CD4-positive, alpha-beta T cell treated with Interleukin-4 for 4 hours (primary cell): ENCODE measurements around the gene DFFB.

Source experiments
- DNase-seq: peaks from one replicate; pipeline ENCODE4 v3.0.0-alpha.2; 2020

DFFB gene

GRCh38 chr1:3879099-3879498 is 21.8 kb downstream of the DFFB start:
- no peak for DNase-seq

GRCh38 chr1:3879787-3880428 is 22.6 kb downstream of the DFFB start:
- no peak for DNase-seq

- no peak for DNase-seq
These were observed 23.3 kb downstream of the DFFB start for GRCh38 chr1:3880429-3881192.

DNA sequence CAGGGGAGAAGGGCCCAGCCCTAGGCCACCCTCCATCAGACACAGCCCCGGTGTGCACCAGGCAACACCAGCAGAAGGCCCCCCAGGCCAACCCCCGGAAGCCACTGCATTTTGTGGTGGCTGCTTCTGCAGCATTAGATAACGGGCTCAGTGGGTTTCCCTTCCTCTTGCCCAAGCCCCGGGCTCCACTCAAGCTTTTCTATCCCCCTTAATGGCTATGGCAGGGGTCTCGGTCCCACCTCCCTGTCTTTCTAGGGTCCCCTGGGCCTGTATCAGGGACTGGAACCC is 23.9 kb downstream of the DFFB start:
- no peak for DNase-seq

GRCh38 chr1:3883194-3883925 is 26.1 kb downstream of the DFFB start:
- peak; percentile 32 for DNase-seq

- no peak for DNase-seq
These were observed 27.7 kb downstream of the DFFB start for GRCh38 chr1:3884966-3885365.

DNA sequence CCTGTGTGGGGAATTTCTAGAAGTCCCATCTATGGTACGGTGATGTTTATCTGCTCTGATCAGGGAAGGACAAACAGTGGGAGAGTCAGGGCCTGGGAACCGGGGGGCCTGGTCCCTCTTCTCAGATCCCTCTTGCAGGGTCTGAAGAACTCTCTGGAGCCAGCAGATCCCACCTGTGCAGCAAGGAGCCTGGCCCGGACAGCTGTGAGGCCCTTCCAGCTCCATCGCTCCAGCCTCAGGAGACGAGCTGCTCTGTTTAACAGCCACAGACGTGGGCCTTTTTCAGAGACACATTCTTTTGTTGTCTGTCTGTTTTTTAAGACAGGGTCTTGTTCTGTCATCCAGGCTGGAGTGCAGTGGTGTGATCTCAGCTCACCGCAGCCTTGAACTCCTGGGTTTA is 28.3 kb downstream of the DFFB start:
- no peak for DNase-seq

DNA sequence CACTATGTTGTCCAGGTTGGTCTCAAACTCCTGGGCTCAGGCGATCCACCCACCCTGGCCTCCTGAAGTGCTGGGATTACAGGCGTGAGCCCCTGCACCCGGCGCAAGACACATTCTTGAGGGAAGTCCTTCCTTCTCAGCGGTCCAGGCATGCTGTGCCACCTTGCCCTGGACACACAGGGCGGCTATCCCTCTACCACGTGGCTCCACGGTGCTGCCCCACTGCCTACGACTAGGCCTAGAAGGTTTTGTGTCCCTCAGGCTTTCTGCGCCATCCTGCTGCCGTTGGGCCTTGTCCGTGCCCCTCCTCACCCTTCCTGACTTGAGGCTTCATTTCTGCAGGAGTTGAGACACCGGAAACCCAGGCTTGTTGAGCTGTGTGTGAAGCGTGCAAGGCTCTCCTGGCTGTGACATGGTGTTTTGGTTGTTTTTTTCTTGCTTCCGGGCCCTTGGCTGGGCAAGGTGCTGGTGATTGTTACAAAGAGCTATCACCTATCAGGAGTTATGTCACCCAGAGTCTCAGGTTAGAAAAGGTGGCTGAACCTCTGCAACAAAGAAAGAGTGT is 28.9 kb downstream of the DFFB start:
- no peak for DNase-seq

DNA sequence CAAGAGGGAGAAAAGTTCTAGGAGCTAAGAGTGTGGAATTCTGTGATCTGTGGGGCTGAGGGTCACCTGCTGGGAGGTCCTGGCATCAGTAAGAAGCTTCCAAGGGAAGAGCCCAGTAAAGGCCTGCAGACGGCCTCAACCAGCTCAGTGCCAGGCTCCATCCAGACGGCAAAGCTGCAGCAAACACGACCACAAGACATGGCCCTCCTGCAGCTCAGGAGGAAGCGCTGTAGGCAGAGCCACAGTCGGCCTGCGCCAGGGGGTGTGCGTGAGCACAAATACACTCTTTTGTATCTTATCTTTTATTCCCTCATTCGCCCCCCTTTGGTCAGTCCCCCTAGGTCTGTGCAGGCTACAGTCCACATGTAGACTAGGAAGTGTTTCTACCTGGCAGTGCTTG is 29.4 kb downstream of the DFFB start:
- no peak for DNase-seq

- DNase-seq, result no peak
These were observed 31.0 kb downstream of the DFFB start for GRCh38 chr1:3888301-3888700.

DNA sequence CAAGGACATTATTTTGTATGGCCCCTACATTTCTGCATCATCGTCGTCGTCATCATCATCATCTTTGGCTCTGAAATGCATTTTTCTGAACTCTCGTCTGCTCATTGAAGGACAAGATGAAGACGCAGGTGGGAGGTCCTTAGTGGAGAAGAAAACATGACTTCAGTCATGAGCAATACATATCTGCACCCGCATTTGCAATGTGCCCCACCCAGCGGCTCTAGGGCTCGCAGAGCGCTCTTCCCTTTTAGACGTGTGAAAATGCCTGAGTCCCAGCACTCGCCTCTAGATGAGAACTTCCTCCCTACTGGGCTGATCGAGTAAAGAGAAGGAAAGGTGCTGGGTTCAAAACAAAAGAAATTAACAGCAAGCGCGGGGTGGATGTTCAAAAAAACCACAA is 32.7 kb downstream of the DFFB start:
- peak; percentile 52 for DNase-seq

DNA sequence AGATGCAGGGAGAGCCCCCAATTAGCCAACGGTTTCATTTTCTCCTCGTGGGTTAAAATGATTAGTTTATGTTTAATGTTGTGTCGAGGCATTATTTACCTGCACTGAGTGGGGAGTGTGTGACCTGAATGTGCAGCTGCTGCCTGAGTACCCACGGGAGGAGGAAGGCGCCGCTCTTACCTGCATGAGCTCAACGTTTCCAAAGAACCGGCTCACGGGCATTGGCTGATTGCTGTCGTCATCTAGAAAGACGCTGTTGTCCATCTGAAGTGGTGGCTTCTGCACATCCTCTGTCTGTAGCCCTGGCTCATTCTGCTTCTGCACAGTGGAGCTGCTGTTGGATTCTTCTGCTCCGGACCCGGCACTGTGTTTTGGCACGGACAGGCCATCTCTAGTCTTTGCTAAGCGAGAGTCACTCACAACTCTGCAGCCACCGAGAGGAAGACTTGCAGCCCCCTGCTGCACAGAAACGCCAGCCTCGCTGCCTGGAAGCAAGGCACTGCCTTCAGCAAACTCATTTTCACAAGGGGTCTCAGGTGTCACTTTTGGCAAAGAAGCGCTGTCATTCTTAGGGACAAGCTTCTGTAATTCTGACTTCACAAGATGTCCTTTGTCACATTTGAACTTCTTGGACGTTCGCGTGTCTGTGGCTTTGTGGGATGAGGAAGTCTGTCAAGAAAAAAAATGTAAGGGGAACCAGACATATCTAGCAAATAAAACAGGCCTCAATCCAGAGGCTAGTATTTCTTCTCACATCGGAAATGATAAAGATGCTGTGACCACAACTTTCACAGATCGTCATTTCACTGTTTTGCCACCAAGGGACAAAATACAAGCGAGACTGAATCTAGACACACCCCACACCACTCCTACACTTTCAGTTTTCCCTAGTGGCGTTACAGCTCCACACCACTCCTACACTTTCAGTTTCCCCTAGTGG is 33.4 kb downstream of the DFFB start:
- DNase-seq, result peak; percentile 57

- no peak for DNase-seq
These were observed 34.1 kb downstream of the DFFB start for GRCh38 chr1:3891329-3891865.

DNA sequence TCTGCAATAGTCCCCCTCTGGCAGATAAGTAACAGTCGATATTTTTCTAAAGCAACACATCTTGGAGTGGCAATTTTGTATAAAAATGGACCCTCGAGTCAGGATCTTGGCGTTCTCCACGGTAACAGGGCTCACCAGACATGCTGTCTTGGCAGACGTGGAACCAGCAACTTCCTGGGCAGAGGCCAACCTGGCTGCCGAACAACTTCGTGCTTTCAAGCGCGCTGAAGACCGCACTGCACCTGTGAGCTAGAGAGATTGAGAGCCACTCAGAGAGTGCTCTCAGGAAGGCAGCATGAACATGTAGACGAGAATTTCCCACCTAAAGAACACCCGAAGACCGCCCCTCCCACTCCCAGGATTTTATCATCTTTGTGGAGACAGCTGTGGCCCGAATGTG is 35.5 kb downstream of the DFFB start:
- DNase-seq, result no peak

DNA sequence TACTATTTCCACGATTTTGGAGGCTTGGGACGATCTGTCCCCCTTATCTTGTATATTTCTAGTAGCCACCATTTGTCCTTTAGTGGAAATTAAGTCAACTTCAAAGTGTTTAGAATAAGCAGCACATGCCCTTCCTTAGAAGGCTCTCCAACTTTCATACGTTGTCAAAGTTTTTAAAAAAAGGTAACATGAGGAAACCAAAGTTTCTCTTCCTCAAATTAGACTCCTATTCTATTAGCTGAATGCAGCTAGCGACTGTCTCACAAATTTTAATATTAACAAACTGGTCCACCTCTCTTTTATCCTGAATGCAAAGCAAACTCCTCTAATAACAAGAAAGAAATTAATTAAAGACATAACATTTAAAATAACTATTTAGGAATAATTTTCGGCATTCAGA is 35.9 kb downstream of the DFFB start:
- DNase-seq, result no peak

DNA sequence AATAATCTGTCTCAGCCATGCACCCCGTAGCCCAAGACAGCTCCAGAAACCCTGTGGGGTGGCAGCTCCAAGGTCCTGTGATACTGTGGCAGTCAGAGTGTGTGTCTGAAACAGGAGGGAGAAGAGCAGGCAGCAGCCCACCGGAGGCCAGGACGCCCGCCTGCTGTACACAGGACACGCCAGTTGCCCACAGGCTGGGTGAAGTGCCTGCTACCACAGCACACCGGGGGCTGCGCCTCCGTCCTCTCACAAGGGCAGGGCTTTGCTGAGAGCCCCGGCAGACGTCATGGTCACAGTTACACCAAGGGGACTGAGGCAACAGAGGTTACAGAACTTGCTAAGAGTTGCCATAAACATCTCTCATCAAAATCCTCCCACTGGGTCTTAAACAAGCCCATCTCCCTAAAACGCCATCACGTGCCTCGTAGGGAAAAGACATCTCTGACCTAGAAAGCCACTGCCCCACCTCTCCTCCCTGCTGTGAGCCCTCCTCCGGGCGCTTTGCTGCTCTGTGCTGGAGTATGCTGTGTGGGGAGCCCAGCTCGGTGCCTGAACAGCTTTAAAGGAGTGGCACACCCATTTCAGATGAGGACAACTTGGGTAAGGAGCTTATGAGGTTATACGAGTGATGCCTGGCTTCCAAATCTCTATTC is 37.5 kb downstream of the DFFB start:
- no peak for DNase-seq

DNA sequence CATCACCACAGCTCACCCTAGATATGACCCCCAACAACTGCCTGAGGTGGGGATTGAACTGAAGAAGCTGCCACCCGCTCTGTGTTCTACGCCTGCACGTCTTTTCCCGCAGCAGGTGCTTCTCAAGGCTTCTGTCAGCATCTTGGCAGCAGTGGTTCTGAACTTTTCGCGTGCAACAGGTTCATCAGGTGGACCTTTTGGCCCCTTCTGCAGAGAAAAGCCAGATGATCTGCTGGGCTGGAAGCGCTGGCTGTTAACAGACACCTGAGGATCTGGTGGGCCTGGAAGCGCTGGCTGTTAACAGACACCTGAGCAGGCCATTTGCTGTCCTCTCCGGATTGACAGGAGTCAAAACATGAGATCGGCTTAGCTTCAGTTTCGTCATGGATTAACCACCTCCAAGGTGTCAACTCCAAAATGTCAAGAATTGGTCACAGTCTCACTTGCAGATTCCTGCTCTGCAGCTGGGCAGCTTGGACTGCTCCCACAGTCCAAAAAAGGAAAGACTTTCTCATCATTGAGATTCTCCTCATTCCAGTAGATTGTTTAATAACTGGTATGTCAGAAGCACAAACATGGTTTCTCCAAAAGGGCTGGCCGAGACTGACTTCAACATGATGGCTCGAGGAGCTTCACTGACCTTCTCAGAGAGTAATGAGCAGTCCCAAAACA is 38.1 kb downstream of the DFFB start:
- DNase-seq, result no peak

DNA sequence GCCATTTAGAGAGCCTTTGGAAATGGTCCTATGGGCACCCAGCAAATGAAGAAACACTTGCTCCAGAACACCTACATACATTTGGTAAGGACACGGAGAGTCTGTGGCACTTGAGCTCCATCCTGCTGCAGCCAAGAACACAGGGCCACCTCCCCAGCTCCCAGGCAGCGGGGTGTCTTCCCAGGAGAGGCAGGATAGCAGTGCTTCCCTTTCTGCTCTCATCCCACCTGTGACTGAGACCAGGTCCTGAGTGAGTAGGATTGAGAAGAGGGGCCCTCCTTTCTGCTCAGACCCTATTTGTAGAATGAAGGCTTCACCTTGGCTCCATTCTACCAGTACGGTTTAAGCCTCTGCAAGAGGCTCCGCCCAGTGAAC is 38.7 kb downstream of the DFFB start:
- DNase-seq, result no peak

- no peak for DNase-seq
These were observed 39.2 kb downstream of the DFFB start for GRCh38 chr1:3896396-3897000.

DNA sequence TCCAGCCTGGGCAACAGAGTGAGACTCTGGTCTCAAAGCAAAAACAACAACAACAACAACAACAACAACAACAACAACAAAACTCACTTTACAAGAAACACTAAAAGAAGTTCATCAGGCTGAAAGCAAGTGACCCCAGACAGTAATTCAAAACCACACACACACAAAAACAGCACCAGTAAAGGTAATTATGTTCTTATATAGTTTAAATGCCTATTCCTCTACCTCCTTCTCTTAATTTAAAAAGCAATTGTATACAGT is 41.1 kb downstream of the DFFB start:
- no peak for DNase-seq

- DNase-seq, result no peak
These were observed 41.9 kb downstream of the DFFB start for GRCh38 chr1:3898994-3899753.
